Measurements from ENCODE around the gene MAMDC2. TPM values are rescaled to one million over a fixed set of nuclear protein-coding genes. Genes with fewer than 3 reads are reported as not detected.

The MAMDC2 gene
- total RNA-seq, 3 donors from 2014 or later (not counting 1 experiment from before 2014, with no cell fraction given): 0.10 to 0.32 TPM; not detected in 1

GRCh38 chr9:70046274-70047070 is 2.8 kb downstream of the MAMDC2 start:
- peaks cover 37 to 42% of the 10 kb centered on the region in 2 donors for H3K27me3 Mint-ChIP-seq (ENCODE audit: low read depth in 2 of 2)
- no peak for ATAC-seq

GRCh38 chr9:70049236-70049635 is 5.6 kb downstream of the MAMDC2 start:
- Mint-ChIP-seq H3K27me3 (ENCODE audit: low read depth in 2 of 2) (peaks cover 16 to 31% of the 10 kb centered on the region in 2 donors), H3K36me3 (no peaks in the 10 kb centered on the region), H3K9me3 (no peaks in the 10 kb centered on the region), H3K27ac (no peak overlapping the region), H3K4me3 (no peak overlapping the region), H3K4me1 (peaks cover 0 to 4% of the 10 kb centered on the region in 2 donors)
- ATAC-seq (no peak), DNase-seq (no peak)
- Histone ChIP-seq H3K36me3 (ENCODE audit: control insufficient read depth, insufficient read depth, low read length) (no peaks in the 10 kb centered on the region), H3K27ac (ENCODE audit: low read length) (no peak overlapping the region), H3K9me3 (ENCODE audit: control insufficient read depth, insufficient read depth, low read length) (no peaks in the 10 kb centered on the region), H3K4me1 (ENCODE audit: control insufficient read depth, insufficient read depth, low read length) (no peaks in the 10 kb centered on the region), H3K4me3 (ENCODE audit: low read length) (no peak overlapping the region), H3K27me3 (ENCODE audit: control insufficient read depth, insufficient read depth, low read length) (peaks cover 5% of the 10 kb centered on the region)
- intact Hi-C loops (cut with micrococcal nuclease): no loop called here
- TF ChIP-seq CTCF (IDR thresholded peaks at IDR 0.05): no peak
- 42% methylated on average over 4 of the region's 4 CpGs for WGBS (ENCODE audit: insufficient coverage)

More at GRCh38 chr9:70046274-70047070, 2.8 kb downstream of the MAMDC2 start:
- H3K4me3 Mint-ChIP-seq: no peak overlapping the region
- 47% methylated on average over 6 of the region's 7 CpGs for WGBS (ENCODE audit: insufficient coverage)
- no peak overlapping the region for H3K27ac Mint-ChIP-seq
- Histone ChIP-seq H3K4me1 (ENCODE audit: control insufficient read depth, insufficient read depth, low read length) (peaks cover 8% of the 10 kb centered on the region), H3K4me3 (ENCODE audit: low read length) (no peak overlapping the region), H3K27ac (ENCODE audit: low read length) (no peak overlapping the region), H3K36me3 (ENCODE audit: control insufficient read depth, insufficient read depth, low read length) (no peaks in the 10 kb centered on the region), H3K9me3 (ENCODE audit: control insufficient read depth, insufficient read depth, low read length) (no peaks in the 10 kb centered on the region), H3K27me3 (ENCODE audit: control insufficient read depth, insufficient read depth, low read length) (peaks cover 12% of the 10 kb centered on the region)
- intact Hi-C loops (cut with micrococcal nuclease): no loop called here
- H3K36me3 Mint-ChIP-seq: no peaks in the 10 kb centered on the region
- no peaks in the 10 kb centered on the region for H3K9me3 Mint-ChIP-seq
- TF ChIP-seq CTCF (IDR thresholded peaks at IDR 0.05): no peak
- no peak for DNase-seq
- peaks cover 0 to 8% of the 10 kb centered on the region in 2 donors for H3K4me1 Mint-ChIP-seq

- intact Hi-C loops (cut with micrococcal nuclease): loop anchor here (10.0 kb wide), 1 partner anchor 45 kb away; no protein-coding TSS in a partner anchor
- Mint-ChIP-seq H3K36me3 (no peaks in the 10 kb centered on the region), H3K27me3 (ENCODE audit: low read depth in 2 of 2) (peaks cover 11 to 27% of the 10 kb centered on the region in 2 donors), H3K4me1 (no peaks in the 10 kb centered on the region), H3K27ac (no peak overlapping the region), H3K4me3 (no peak overlapping the region), H3K9me3 (no peaks in the 10 kb centered on the region)
- no peaks in the 10 kb centered on the region for H3K9me3 ChIP-seq (ENCODE audit: control insufficient read depth, insufficient read depth, low read length)
- no peak for ATAC-seq
- no peak overlapping the region for H3K27ac ChIP-seq (ENCODE audit: low read length)
- peaks cover 2% of the 10 kb centered on the region for H3K27me3 ChIP-seq (ENCODE audit: control insufficient read depth, insufficient read depth, low read length)
- H3K36me3 ChIP-seq (ENCODE audit: control insufficient read depth, insufficient read depth, low read length): no peaks in the 10 kb centered on the region
- TF ChIP-seq CTCF (IDR thresholded peaks at IDR 0.05): no peak
- WGBS (ENCODE audit: insufficient coverage): 76% methylated on average over 6 of the region's 6 CpGs
- no peak for DNase-seq
- H3K4me3 ChIP-seq (ENCODE audit: low read length): no peak overlapping the region
- H3K4me1 ChIP-seq (ENCODE audit: control insufficient read depth, insufficient read depth, low read length): no peaks in the 10 kb centered on the region
These were observed 6.1 kb downstream of the MAMDC2 start for GRCh38 chr9:70049672-70050271.

Measured in natural killer cell (primary cell).